ENCODE results near the gene COBL. TPM values are rescaled to one million over a fixed set of nuclear protein-coding genes. Genes with fewer than 3 reads are reported as not detected.

COBL gene
- total RNA-seq, 1 experiment from 2014 or later, result 52.3 TPM

DNA sequence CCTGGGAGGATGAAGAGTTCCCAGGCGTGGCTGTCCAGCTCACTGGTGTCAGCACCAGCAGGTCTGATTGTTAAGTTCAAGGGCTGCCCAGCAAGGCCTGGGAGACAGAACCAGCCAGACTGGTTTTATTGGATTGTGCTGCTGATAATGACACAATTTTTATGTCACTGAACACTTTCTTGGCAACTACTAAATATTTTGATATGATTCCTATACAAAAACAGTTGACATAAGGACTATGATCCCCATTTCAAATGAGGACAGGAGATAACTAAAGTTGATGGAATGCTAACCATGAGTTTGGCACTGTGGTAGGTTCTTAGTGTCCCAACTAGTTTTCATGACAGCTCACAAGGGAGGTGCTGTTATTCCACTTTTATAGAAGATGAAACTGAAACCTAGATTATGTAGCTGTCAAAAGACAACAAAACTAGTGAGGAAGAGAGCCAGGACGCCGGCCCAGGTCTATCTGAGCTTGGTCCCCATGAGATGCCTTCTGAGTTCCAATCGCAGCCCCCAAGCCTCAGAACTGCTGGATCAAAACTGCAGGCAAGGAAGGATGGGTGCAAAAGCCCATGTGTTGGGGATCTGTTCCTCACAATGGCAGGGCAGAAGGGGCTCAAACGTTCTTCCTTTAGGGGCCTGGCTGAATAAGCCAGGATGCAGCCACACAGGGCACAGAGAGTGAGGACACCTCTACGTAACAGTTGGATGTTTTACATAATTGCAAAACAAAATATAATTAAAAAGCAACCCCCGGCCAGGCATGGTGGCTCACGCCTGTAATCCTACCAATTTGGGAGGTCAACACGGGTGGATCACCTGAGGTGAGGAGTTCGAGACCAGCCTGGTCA, 52.8 kb downstream of the COBL start:
- Histone ChIP-seq H3K9ac (ENCODE audit: extremely low read depth, insufficient read length, low read length) (no peak overlapping the region), H2AK5ac (ENCODE audit: insufficient read length, low read length) (no peak overlapping the region), H3K4me2 (ENCODE audit: insufficient read depth, insufficient read length, low read length) (no peak overlapping the region), H2BK5ac (ENCODE audit: insufficient read length, low read length) (no peak overlapping the region), H3K79me2 (ENCODE audit: insufficient read depth, low read length) (peaks cover 3% of the 10 kb centered on the region; the same call in 1 of the 2 replicates), H4K91ac (ENCODE audit: insufficient read length, low read depth, low read length) (no peak overlapping the region), H2BK120ac (ENCODE audit: low read depth, low read length, poor library complexity, severe bottlenecking) (no peak overlapping the region), H3K18ac (ENCODE audit: insufficient read length, low read depth, low read length) (no peak overlapping the region), H3K27ac (ENCODE audit: insufficient read length, low read depth, low read length) (no peak overlapping the region), H3K27me3 (ENCODE audit: insufficient read depth, low read length) (no peaks in the 10 kb centered on the region), H4K8ac (replicated peaks; ENCODE audit: insufficient read length, low read depth, low read length) (no peak overlapping the region), H2BK12ac (ENCODE audit: insufficient read length, low read depth, low read length) (no peak overlapping the region), H2AFZ (ENCODE audit: low read length) (no peak overlapping the region), H2BK15ac (ENCODE audit: low read depth, low read length) (no peak overlapping the region), H3K23me2 (ENCODE audit: insufficient read length, low read depth, low read length, poor library complexity, severe bottlenecking) (no peaks in the 10 kb centered on the region), H4K5ac (ENCODE audit: insufficient read length, low read depth, low read length) (no peak overlapping the region), H3K4me1 (ENCODE audit: insufficient read depth, low read length) (no peaks in the 10 kb centered on the region), H3K23ac (ENCODE audit: insufficient read length, low read depth, low read length) (no peak overlapping the region), H4K20me1 (ENCODE audit: control insufficient read depth, insufficient read depth, insufficient read length) (no peaks in the 10 kb centered on the region), H3K79me1 (ENCODE audit: insufficient read depth, low read depth, low read length, poor library complexity, severe bottlenecking) (peaks cover 4% of the 10 kb centered on the region), H3K56ac (ENCODE audit: insufficient read length, low read depth, low read length) (no peak overlapping the region), H2BK20ac (ENCODE audit: low read depth, low read length, poor library complexity, severe bottlenecking) (no peak overlapping the region), H3K14ac (ENCODE audit: insufficient read depth, low read length) (peak overlapping the region; percentile 53; the same call in 1 of the 2 replicates), H3K4ac (ENCODE audit: low read depth, low read length) (no peak overlapping the region), H3T11ph (ENCODE audit: low read length) (no peak overlapping the region), H3K9me3 (ENCODE audit: control insufficient read depth, low read depth, low read length) (no peaks in the 10 kb centered on the region)
- DNase-seq, result no peak
- H3K9me3 Mint-ChIP-seq, result no peaks in the 10 kb centered on the region
- no peaks in the 10 kb centered on the region for H3K27me3 Mint-ChIP-seq (ENCODE audit: low read depth)
- H3K4me3 Mint-ChIP-seq, result no peak overlapping the region
- TF ChIP-seq, protein P1, sequence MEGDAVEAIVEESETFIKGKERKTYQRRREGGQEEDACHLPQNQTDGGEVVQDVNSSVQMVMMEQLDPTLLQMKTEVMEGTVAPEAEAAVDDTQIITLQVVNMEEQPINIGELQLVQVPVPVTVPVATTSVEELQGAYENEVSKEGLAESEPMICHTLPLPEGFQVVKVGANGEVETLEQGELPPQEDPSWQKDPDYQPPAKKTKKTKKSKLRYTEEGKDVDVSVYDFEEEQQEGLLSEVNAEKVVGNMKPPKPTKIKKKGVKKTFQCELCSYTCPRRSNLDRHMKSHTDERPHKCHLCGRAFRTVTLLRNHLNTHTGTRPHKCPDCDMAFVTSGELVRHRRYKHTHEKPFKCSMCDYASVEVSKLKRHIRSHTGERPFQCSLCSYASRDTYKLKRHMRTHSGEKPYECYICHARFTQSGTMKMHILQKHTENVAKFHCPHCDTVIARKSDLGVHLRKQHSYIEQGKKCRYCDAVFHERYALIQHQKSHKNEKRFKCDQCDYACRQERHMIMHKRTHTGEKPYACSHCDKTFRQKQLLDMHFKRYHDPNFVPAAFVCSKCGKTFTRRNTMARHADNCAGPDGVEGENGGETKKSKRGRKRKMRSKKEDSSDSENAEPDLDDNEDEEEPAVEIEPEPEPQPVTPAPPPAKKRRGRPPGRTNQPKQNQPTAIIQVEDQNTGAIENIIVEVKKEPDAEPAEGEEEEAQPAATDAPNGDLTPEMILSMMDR (conservative IDR thresholded peaks at IDR 0.05), result no peak
- whole genome bisulfite sequencing (ENCODE audit: extremely low coverage, insufficient read length, low lambda C conversion rate), result no CpG with 5 or more reads among the region's 10 CpGs
- peak overlapping the region in 1 of 3 experiments; percentile 67; a peak in 1 of 7 replicates for H3K27ac Mint-ChIP-seq
- no peaks in the 10 kb centered on the region for H3K36me3 Mint-ChIP-seq (ENCODE audit: insufficient read depth in 1 of 3, low read depth in 3 of 3)
- H3K4me1 Mint-ChIP-seq, result peaks cover 27 to 29% of the 10 kb centered on the region in 2 experiments

Data from H9 (cell line).